Calu3 (cell line): ENCODE results near the gene CDC27. TPM values are rescaled to one million over a fixed set of nuclear protein-coding genes. Genes with fewer than 3 reads are reported as not detected.

Experiments
- BruUV-seq: library from RNA; stranded (reverse); fragments of 400-500 nt; replicated peaks from 2 replicates; lab custom pipeline; 2021; lab: Mats Ljungman, UMichigan
- CTCF ChIA-PET: fragments of 300-600 bp; sonication (Branson Sonifier 250); formaldehyde crosslinking; loops from one replicate; lab custom pipeline; 2022; ENCODE audit warnings: antibody characterized with exemption; lab: Charles Lee
- DNase-seq: peaks from one replicate; pipeline ENCODE4 v3.0.0; 2022
- H3K27ac Mint-ChIP-seq: one replicate; pipeline ENCODE4 v1.8.0; 2022; ENCODE audit warnings: mixed read lengths; ENCODE audit not compliant: unreplicated experiment
- H3K27me3 Mint-ChIP-seq: one replicate; pipeline ENCODE4 v1.8.0; 2022; ENCODE audit warnings: mixed read lengths; ENCODE audit not compliant: unreplicated experiment
- H3K36me3 Mint-ChIP-seq: one replicate; pipeline ENCODE4 v1.8.0; 2022; ENCODE audit warnings: mild to moderate bottlenecking, moderate library complexity, mixed read lengths; ENCODE audit not compliant: insufficient read depth, unreplicated experiment
- H3K4me1 Mint-ChIP-seq: one replicate; pipeline ENCODE4 v1.8.0; 2022; ENCODE audit warnings: mild to moderate bottlenecking, low read depth, mixed read lengths; ENCODE audit not compliant: unreplicated experiment
- H3K4me3 Mint-ChIP-seq: one replicate; pipeline ENCODE4 v1.8.0; 2022; ENCODE audit warnings: mild to moderate bottlenecking, low read depth, moderate library complexity, mixed read lengths; ENCODE audit not compliant: unreplicated experiment
- H3K9me3 Mint-ChIP-seq: one replicate; pipeline ENCODE4 v1.8.0; 2022; ENCODE audit warnings: low read depth, mixed read lengths; ENCODE audit not compliant: unreplicated experiment
- CTCF ChIP-seq: fragments of 200-600 bp; IDR thresholded peaks from one replicate; pipeline ENCODE4 v1.8.0; 2022; ENCODE audit warnings: antibody characterized with exemption; ENCODE audit not compliant: unreplicated experiment
- intact Hi-C: fragments of 100-400 bp; cut with micrococcal nuclease; formaldehyde crosslinking; loops from one replicate; pipeline ENCODE4 v1.10.0; 2022; ENCODE audit not compliant: unreplicated experiment
- total RNA-seq: library from RNA; stranded (reverse); gene quantifications from 2 replicates; pipeline ENCODE4 v1.2.3, GENCODE V29; 2022

The CDC27 gene
- total RNA-seq, 1 experiment from 2014 or later, result 132 TPM

- Mint-ChIP-seq H3K27me3 (peaks cover 23% of the 10 kb centered on the region), H3K27ac (no peak within 1 kb of the TSS), H3K4me3 (no peak within 1 kb of the TSS), H3K36me3 (no peaks in the 10 kb centered on the region), H3K4me1 (peaks cover 24% of the 10 kb centered on the region), H3K9me3 (no peaks in the 10 kb centered on the region)
- BruUV-seq, result no TSS peak
- DNase-seq, result no peak
- TF ChIP-seq CTCF, result no peak
- CTCF ChIA-PET, result interaction anchor here (0.5 to 0.8 kb wide), 2 partner anchors 15 to 208 kb away, joined by 3 to 4 read pairs; no protein-coding TSS in a partner anchor
- intact Hi-C loops, result no loop called here
These were observed 19.8 kb upstream of the CDC27 start, which contains the start of gene MYL4 for GRCh38 chr17:47208744-47209488. TSS of gene MYL4 (plus strand) at chr17:47209348. CDS start at chr17:47209423, 75 bp downstream.

DNA sequence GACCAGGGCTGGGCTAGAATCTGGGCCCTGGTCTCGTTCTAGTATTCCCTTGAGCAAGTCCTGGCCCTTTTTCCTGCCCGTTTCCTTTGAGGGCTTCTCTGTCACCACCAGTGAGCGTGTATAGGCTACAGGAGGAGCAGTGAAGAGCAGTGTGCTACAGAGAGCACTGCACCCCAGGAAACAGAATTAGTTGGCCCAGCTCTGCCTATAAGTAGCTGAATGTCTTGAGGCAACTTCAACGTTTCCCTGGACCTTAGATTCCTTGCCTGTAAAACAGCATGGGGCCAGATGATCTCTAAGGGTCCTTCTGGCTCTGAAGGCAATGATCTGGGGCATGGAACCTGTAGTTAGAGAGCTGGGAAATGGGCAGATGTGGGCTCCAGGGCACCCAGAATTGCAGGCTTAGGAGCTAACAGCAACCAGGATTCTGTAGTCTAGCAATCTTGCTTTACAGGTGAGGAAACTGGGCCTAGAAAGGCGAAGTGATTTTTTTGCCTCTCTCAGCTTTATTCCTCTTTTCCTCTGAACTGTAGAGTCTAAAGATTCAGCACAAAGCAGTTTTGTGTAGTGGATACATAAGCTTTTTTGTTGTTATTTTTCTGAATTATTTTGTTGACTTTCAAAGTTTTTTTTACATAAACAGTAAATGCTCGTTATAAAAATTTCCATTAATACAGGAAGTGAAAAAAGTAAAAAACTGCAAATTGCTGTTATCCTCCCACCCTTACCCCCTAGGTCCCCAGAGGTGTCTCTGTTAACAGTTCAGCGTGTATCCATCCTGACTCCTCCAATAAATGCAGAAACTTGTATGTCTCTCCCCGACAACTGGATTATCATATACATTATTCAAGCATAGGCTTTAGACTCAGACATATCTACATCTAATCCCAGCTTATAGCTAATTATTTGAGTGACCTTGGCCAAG, 18.3 kb upstream of the CDC27 start:
- H3K4me1 Mint-ChIP-seq, result peaks cover 26% of the 10 kb centered on the region

GRCh38 chr17:47205419-47205963, 16.4 kb upstream of the CDC27 start:
- peak overlapping the region; percentile 4 for H3K4me3 Mint-ChIP-seq
- no peak for TF ChIP-seq CTCF
- intact Hi-C loops, result no loop called here
- peak; percentile 86 for DNase-seq
- BruUV-seq, result no TSS peak
- H3K27ac Mint-ChIP-seq, result peak overlapping the region; percentile 33
- CTCF ChIA-PET, result interaction anchor here (0.6 to 1.2 kb wide), 3 partner anchors 15 to 129 kb away, joined by 3 to 4 read pairs (median 4); partner anchors contain the start of gene CDC27
- no peaks in the 10 kb centered on the region for H3K36me3 Mint-ChIP-seq
- H3K9me3 Mint-ChIP-seq, result peaks cover 2% of the 10 kb centered on the region
- peaks cover 26% of the 10 kb centered on the region for H3K4me1 Mint-ChIP-seq
- H3K27me3 Mint-ChIP-seq, result peaks cover 1% of the 10 kb centered on the region

More for the DNA sequence above, 18.3 kb upstream of the CDC27 start:
- CTCF ChIA-PET, result interaction anchor here (0.6 to 1.0 kb wide), 3 partner anchors 9 to 289 kb away, joined by 3 to 5 read pairs (median 4); no protein-coding TSS in a partner anchor
- intact Hi-C loops, result no loop called here
- no TSS peak for BruUV-seq
- Mint-ChIP-seq H3K27ac (no peak overlapping the region), H3K36me3 (no peaks in the 10 kb centered on the region), H3K27me3 (peaks cover 10% of the 10 kb centered on the region), H3K9me3 (peaks cover 2% of the 10 kb centered on the region), H3K4me3 (no peak overlapping the region)
- DNase-seq, result no peak
- no peak for TF ChIP-seq CTCF
